Lower leg skin (tissue), 4 donors: Measurements from ENCODE around the gene ACTR2. TPM values are rescaled to one million over a fixed set of nuclear protein-coding genes. Genes with fewer than 3 reads are reported as not detected.
A peak's percentile ranks its signal among the peaks of the same experiment; 100 is the strongest.
"Not testable (repeated sequence)": the region's sequence is repeated elsewhere in the genome, so short reads cannot be mapped to it uniquely, and the experiment has no call there.

Source experiments
- DNase-seq, 2 donors: peaks; one replicate each; pipeline ENCODE4 v3.0.0-alpha.2; 2019; ENCODE audit warnings: low spot score in 2 of 2
- H3K4me3 ChIP-seq: fragments of 200-600 bp; sonication (generic); 2 replicates; pipeline ENCODE4 v1.5.1; 2017; ENCODE audit warnings: mild to moderate bottlenecking, low read depth; ENCODE audit not compliant: poor library complexity, severe bottlenecking
- POLR2A ChIP-seq, 2 donors: fragments of 450-650 bp; IDR thresholded peaks; one replicate each; pipeline ENCODE4 v1.6.1; 2016 to 2017; ENCODE audit warnings: antibody characterized with exemption in 2 of 2, mild to moderate bottlenecking in 1 of 2, moderate library complexity in 1 of 2
- WGBS, 2 donors: methylation state at CpG; one replicate each; pipeline ENCODE4 v1.1.5; 2018; 5-methylcytosine and 5-hydroxymethylcytosine counted together
- intact Hi-C: fragments of 100-400 bp; cut with DNase I; formaldehyde crosslinking; loops from one replicate; pipeline ENCODE4 v1.15.0; 2023; ENCODE audit warnings: low total_unique reads
- total RNA-seq, 4 donors: library from RNA; depleted of rRNA; stranded (reverse); fragments of >200 nt; gene quantifications; one replicate each; pipeline ENCODE4 v1.1.0, GENCODE V29; 2016
- TF ChIP-seq, protein P1 (sequence below), 3 donors: fragments of 450-650 bp; IDR thresholded peaks; one replicate each; pipeline ENCODE4 v1.5.1; 2016; ENCODE audit warnings: antibody characterized with exemption in 3 of 3, mild to moderate bottlenecking in 3 of 3, moderate library complexity in 2 of 3

ACTR2 gene
- total RNA-seq, 4 donors from 2014 or later = 44.1 to 58.7 (median 50.9) TPM

DNA sequence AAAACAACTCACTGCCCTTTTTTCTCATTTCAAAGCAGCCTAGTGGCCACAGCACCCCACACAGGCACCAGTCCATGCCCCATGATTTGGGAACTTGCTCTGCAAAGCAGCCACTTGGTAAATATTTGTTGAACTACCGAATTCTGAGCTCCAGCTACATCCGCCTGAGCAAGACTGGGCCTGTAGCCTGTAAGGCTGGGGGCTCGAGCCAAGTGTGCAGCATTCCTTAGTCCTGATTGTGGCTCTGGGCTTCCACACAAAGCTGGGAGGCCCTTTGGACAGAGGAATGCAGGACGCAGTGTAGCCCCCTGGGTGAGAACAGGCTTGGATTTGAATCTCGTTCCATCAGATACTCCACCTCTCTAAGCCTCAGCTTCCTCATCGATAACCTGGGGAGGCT is 88.4 kb downstream of the ACTR2 start:
- TF ChIP-seq, protein P1, sequence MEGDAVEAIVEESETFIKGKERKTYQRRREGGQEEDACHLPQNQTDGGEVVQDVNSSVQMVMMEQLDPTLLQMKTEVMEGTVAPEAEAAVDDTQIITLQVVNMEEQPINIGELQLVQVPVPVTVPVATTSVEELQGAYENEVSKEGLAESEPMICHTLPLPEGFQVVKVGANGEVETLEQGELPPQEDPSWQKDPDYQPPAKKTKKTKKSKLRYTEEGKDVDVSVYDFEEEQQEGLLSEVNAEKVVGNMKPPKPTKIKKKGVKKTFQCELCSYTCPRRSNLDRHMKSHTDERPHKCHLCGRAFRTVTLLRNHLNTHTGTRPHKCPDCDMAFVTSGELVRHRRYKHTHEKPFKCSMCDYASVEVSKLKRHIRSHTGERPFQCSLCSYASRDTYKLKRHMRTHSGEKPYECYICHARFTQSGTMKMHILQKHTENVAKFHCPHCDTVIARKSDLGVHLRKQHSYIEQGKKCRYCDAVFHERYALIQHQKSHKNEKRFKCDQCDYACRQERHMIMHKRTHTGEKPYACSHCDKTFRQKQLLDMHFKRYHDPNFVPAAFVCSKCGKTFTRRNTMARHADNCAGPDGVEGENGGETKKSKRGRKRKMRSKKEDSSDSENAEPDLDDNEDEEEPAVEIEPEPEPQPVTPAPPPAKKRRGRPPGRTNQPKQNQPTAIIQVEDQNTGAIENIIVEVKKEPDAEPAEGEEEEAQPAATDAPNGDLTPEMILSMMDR (IDR thresholded peaks at IDR 0.05) = no peak
- TF ChIP-seq POLR2A (IDR thresholded peaks at IDR 0.05) = no peak
- intact Hi-C loops = no loop called here
- WGBS, 2 donors = 47 to 50% methylated on average over 6 of the region's 6 CpGs
- DNase-seq = peak in 1 of 2 donors; percentile 59
- no peak overlapping the region for H3K4me3 ChIP-seq

- H3K4me3 ChIP-seq, DNase-seq, intact Hi-C loops: not testable (repeated sequence)
- WGBS, 2 donors = 91 to 96% methylated on average over 6 to 7 of the region's 7 CpGs
Observed at GRCh38 chr2:65317351-65317750, 89.7 kb downstream of the ACTR2 start.

- TF ChIP-seq POLR2A (IDR thresholded peaks at IDR 0.05) = no peak
- TF ChIP-seq, protein P1 (IDR thresholded peaks at IDR 0.05) = no peak
- DNase-seq = no peak
- no peak overlapping the region for H3K4me3 ChIP-seq
- intact Hi-C loops = no loop called here
- 79 to 95% methylated on average over 7 of the region's 7 CpGs for WGBS, 2 donors
Observed at GRCh38 chr2:65317841-65318240, 90.2 kb downstream of the ACTR2 start.

DNA sequence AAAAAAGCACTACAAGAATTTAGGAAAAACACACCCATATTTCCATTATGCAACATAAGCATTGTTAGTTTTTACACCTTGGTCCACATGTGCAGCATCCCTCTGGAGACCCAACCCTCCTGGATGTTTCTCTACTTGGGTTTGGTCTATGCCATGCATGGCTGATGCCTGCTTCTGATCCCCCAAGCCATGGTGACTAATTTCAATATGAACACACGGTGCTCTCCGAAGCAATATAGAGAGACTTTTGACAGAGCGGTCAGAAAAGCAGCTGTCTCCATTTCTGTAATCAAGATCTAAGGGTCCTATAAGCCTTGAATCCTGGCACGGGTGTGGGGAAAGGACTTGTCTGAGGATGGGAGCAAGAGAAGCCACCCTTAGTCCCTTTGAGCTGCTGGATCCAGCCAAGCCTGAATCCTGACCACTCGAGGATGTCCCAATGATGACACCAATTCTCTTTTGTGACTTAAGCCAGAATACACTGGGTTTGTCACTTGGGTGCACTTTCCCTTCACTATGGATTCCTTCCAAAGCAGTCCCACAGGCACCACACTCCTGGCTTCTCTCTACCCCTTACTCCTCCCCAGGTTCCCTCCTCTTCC is 91.5 kb downstream of the ACTR2 start:
- intact Hi-C loops = no loop called here
- 96 to 97% methylated on average over 5 of the region's 5 CpGs for WGBS, 2 donors
- no peak overlapping the region for H3K4me3 ChIP-seq
- TF ChIP-seq, protein P1 (IDR thresholded peaks at IDR 0.05) = no peak
- TF ChIP-seq POLR2A (IDR thresholded peaks at IDR 0.05) = no peak
- DNase-seq = no peak

DNA sequence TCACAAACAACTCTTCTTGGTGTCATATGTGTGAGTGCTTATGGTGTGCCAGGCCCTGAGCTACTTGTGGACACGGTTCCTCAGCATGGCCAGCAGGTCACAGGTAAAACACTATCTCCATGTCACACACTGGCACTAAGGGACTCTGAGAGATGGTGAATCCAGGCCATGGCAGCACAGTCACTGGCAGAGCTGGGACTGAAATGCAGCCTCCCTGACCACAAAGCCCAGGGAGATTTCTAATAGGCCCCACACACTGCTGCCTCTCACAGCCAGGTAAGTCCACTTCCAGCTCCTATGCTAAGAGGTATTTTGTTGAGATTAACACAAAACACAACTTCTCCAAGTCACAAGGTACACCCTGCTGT is 92.0 kb downstream of the ACTR2 start:
- H3K4me3 ChIP-seq = no peak overlapping the region
- intact Hi-C loops = no loop called here
- WGBS, 2 donors = 96 to 100% methylated on average over 1 of the region's 1 CpG
- TF ChIP-seq, protein P1 (IDR thresholded peaks at IDR 0.05) = no peak
- no peak for TF ChIP-seq POLR2A (IDR thresholded peaks at IDR 0.05)
- no peak for DNase-seq

- intact Hi-C loops = no loop called here
- DNase-seq = no peak
- no peak overlapping the region for H3K4me3 ChIP-seq
- no peak for TF ChIP-seq POLR2A (IDR thresholded peaks at IDR 0.05)
- TF ChIP-seq, protein P1 (IDR thresholded peaks at IDR 0.05) = no peak
- WGBS, 2 donors = 64 to 66% methylated on average over 9 of the region's 9 CpGs
Observed at GRCh38 chr2:65320042-65320725, 92.6 kb downstream of the ACTR2 start.

Other genes starting within 250 kb of the ACTR2 start
- 10 to 100 TPM in 3 of 4 donors, 1 to 10 TPM in 1; 8.3 to 31.1 (median 18.0) TPM for gene SLC1A4, start 238.4 kb upstream of the ACTR2 start, total RNA-seq
- 10 to 100 TPM; 18.5 to 27.5 (median 25.3) TPM for gene CEP68, start 171.4 kb upstream of the ACTR2 start, total RNA-seq
- 10 to 100 TPM; 49.1 to 68.0 (median 55.2) TPM for gene RAB1A, start 97.7 kb upstream of the ACTR2 start, total RNA-seq
- 10 to 100 TPM; 14.5 to 21.7 (median 16.6) TPM for gene SPRED2, start 204.8 kb downstream of the ACTR2 start, total RNA-seq